SK-N-SH (cell line): Measurements from ENCODE around the gene TAF13. TPM values are rescaled to one million over a fixed set of nuclear protein-coding genes. Genes with fewer than 3 reads are reported as not detected.

Source experiments
- CTCF ChIA-PET: fragments of 300-600, 350-600 bp; formaldehyde crosslinking; extraction: SDS; loops from one replicate; lab custom pipeline; 2021; lab: Yijun Ruan, JAX
- POLR2A ChIA-PET: fragments of 350-600 bp; sonication (Branson Sonifier 250); formaldehyde crosslinking; extraction: SDS; loops from one replicate; lab custom pipeline; 2020; ENCODE audit warnings: antibody characterized with exemption, inconsistent platforms; lab: Yijun Ruan, JAX
- DNase-seq: peaks from one replicate; pipeline ENCODE4 v3.0.0; 2012
- H2AFZ ChIP-seq: fragments of 200-600 bp; sonication (generic); 2 replicates; pipeline ENCODE4 v1.8.1; 2016; ENCODE audit warnings: antibody characterized with exemption, mild to moderate bottlenecking, low read depth
- H3F3A ChIP-seq: fragments of 200-600 bp; sonication (generic); replicated peaks from 2 replicates; pipeline ENCODE3; 2016; ENCODE audit warnings: antibody characterized with exemption, mild to moderate bottlenecking; ENCODE audit not compliant: insufficient read depth
- H3K27ac ChIP-seq, 2 experiments: fragments of 200-500 bp in 1 of 2; fragments of 200-600 bp in 1 of 2; sonication (Bioruptor generic) in 1 of 2; sonication (generic), shearing (Covaris generic) in 1 of 2; 2 replicates each; pipeline versions ENCODE4 v1.5.1 to v1.6.1; 2014 to 2016; ENCODE audit warnings: low read depth in 2 of 2, inconsistent platforms in 1 of 2, low read length in 1 of 2, mild to moderate bottlenecking in 1 of 2, mixed read lengths in 1 of 2
- H3K27me3 ChIP-seq: fragments of 200-600 bp; sonication (generic), shearing (Covaris generic); 2 replicates; pipeline ENCODE4 v1.6.1; 2016; ENCODE audit warnings: mixed run types; ENCODE audit not compliant: insufficient read depth
- H3K36me3 ChIP-seq, 2 experiments: fragments of 200-500 bp in 1 of 2; fragments of 200-600 bp in 1 of 2; sonication (Bioruptor generic) in 1 of 2; sonication (generic) in 1 of 2; replicated peaks in 1 of 2; 2 replicates each; pipeline versions ENCODE3 to v1.5.1; 2014 to 2016; ENCODE audit warnings: low read length in 1 of 2, mild to moderate bottlenecking in 1 of 2; ENCODE audit not compliant: insufficient read depth in 2 of 2, control insufficient read depth in 1 of 2
- H3K4me1 ChIP-seq, 2 experiments: fragments of 200-500 bp in 1 of 2; fragments of 200-600 bp in 1 of 2; sonication (Bioruptor generic) in 1 of 2; sonication (generic), shearing (Covaris generic) in 1 of 2; 2 replicates each; pipeline versions ENCODE4 v1.5.1 to v1.6.1; 2014 to 2016; ENCODE audit warnings: low read depth in 1 of 2, low read length in 1 of 2, mixed run types in 1 of 2; ENCODE audit not compliant: insufficient read depth in 2 of 2, control insufficient read depth in 1 of 2
- H3K4me2 ChIP-seq: fragments of 200-600 bp; sonication (generic), shearing (Covaris generic); 2 replicates; pipeline ENCODE4 v1.6.1; 2017; ENCODE audit warnings: mixed run types
- H3K4me3 ChIP-seq, 2 experiments: fragments of 200-500 bp in 1 of 2; fragments of 200-600 bp in 1 of 2; sonication (Bioruptor generic) in 1 of 2; sonication (generic), shearing (Covaris generic) in 1 of 2; 2 replicates each; pipeline versions ENCODE4 v1.5.1 to v1.8.1; 2014 to 2016; ENCODE audit warnings: low read depth in 2 of 2, inconsistent platforms in 1 of 2, low read length in 1 of 2, mild to moderate bottlenecking in 1 of 2, mixed read lengths in 1 of 2, moderate library complexity in 1 of 2
- H3K79me2 ChIP-seq: fragments of 200-600 bp; sonication (generic); 2 replicates; pipeline ENCODE4 v1.8.1; 2017; ENCODE audit warnings: mild to moderate bottlenecking; ENCODE audit not compliant: insufficient read depth
- H3K9ac ChIP-seq: fragments of 200-600 bp; sonication (generic); 2 replicates; pipeline ENCODE4 v1.6.1; 2017; ENCODE audit warnings: mixed run types
- H3K9me2 ChIP-seq: fragments of 200-600 bp; sonication (generic); 2 replicates; pipeline ENCODE4 v1.6.1; 2017; ENCODE audit warnings: mixed run types
- H3K9me3 ChIP-seq: fragments of 200-600 bp; sonication (generic); 2 replicates; pipeline ENCODE4 v1.6.1; 2017; ENCODE audit warnings: mixed run types, mild to moderate bottlenecking, moderate library complexity
- H4K20me1 ChIP-seq: fragments of 200-600 bp; sonication (generic); 2 replicates; pipeline ENCODE4 v1.6.1; 2017; ENCODE audit warnings: mild to moderate bottlenecking, mixed run types; ENCODE audit not compliant: insufficient read depth
- CHD2 ChIP-seq: fragments of 150-350 bp; IDR thresholded peaks from 2 replicates; pipeline ENCODE4 v1.6.1; 2018; ENCODE audit warnings: low read length; ENCODE audit not compliant: partially characterized antibody
- ELF1 ChIP-seq: IDR thresholded peaks from 2 replicates; pipeline ENCODE4 v1.4.0; 2012
- EP300 ChIP-seq, 2 experiments: IDR thresholded peaks; 2 replicates each; pipeline versions ENCODE4 v1.4.0 to v1.6.1; 2012; ENCODE audit warnings: borderline replicate concordance in 1 of 2, low read depth in 1 of 2, low read length in 1 of 2
- EZH2phosphoT487 ChIP-seq: fragments of 200-600 bp; sonication (generic); IDR thresholded peaks from 2 replicates; pipeline ENCODE4 v1.6.1; 2017; ENCODE audit warnings: low read depth, mixed run types, mild to moderate bottlenecking, antibody characterized with exemption, moderate library complexity, borderline replicate concordance
- FOXJ3 ChIP-seq: sonication (generic); formaldehyde crosslinking; IDR thresholded peaks from 2 replicates; pipeline ENCODE4 v1.5.1; 2020; ENCODE audit warnings: mild to moderate bottlenecking, missing genetic modification reagents
- FOXM1 ChIP-seq: IDR thresholded peaks from 2 replicates; pipeline ENCODE4 v1.4.0; 2012; ENCODE audit warnings: low read depth, mild to moderate bottlenecking
- GATA2 ChIP-seq: sonication (generic); formaldehyde crosslinking; IDR thresholded peaks from 2 replicates; pipeline ENCODE4 v1.5.0; 2020; ENCODE audit warnings: mild to moderate bottlenecking, missing genetic modification reagents
- JUND ChIP-seq: IDR thresholded peaks from 2 replicates; pipeline ENCODE4 v1.4.0; 2012
- MAX ChIP-seq: IDR thresholded peaks from 2 replicates; pipeline ENCODE4 v1.4.0; 2012; ENCODE audit warnings: low read depth
- NRF1 ChIP-seq: IDR thresholded peaks from 2 replicates; pipeline ENCODE4 v1.6.1; 2012; ENCODE audit warnings: low read depth, mild to moderate bottlenecking, low read length
- PBX3 ChIP-seq: IDR thresholded peaks from 2 replicates; pipeline ENCODE4; 2012
- RAD21 ChIP-seq: IDR thresholded peaks from 2 replicates; pipeline ENCODE4 v1.6.1; 2012; ENCODE audit warnings: mild to moderate bottlenecking, low read length
- RXRA ChIP-seq: IDR thresholded peaks from 2 replicates; pipeline ENCODE4 v1.4.0; 2012; ENCODE audit warnings: low read depth, mild to moderate bottlenecking, borderline replicate concordance
- SIN3A ChIP-seq: IDR thresholded peaks from 2 replicates; pipeline ENCODE4 v1.6.1; 2012; ENCODE audit warnings: low read depth, mild to moderate bottlenecking, low read length, moderate library complexity, borderline replicate concordance
- SMC3 ChIP-seq: IDR thresholded peaks from 2 replicates; pipeline ENCODE4 v1.6.1; 2012; ENCODE audit warnings: low read depth, low read length, improper control_type of control experiment
- TCF12 ChIP-seq: IDR thresholded peaks from 2 replicates; pipeline ENCODE4 v1.4.0; 2012
- WGBS: methylation state at CpG from one replicate; pipeline ENCODE4 v1.1.6; 2017; ENCODE audit warnings: low lambda C conversion rate; 5-methylcytosine and 5-hydroxymethylcytosine counted together
- polyA plus RNA-seq, 3 experiments: library from polyadenylated mRNA; depleted of rRNA; stranded (reverse); fragments of >200 nt; gene quantifications; 2 replicates each; pipeline ENCODE4 v1.2.3, GENCODE V29; 2012
- TF ChIP-seq, protein P1 (sequence below): IDR thresholded peaks from 2 replicates; pipeline ENCODE4 v1.4.0; 2012; ENCODE audit warnings: low read depth, borderline replicate concordance

The TAF13 gene
- polyA plus RNA-seq, 1 of the 3 experiments (the other 2 are of a cell fraction) = 16.0 TPM

DNA sequence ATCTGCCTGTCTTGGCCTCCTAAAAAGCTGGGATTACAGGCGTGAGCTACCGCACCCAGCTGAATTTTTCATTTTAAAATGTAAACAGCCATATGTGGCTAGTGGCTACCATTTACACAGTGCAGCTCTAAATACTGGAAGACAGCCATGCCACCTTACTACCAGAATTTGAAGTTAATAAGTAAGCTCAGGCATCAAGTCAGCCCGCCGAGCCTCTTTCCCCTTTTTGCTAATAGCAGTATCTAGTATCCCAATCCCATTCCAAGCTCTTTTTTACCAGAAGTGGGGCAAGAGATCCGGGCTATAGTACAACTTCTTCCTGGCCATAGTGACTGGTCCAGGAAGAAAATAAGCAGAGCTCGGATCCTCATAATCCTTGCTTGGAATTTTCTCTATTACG, 15.1 kb downstream of the TAF13 start:
- POLR2A ChIA-PET = interaction anchor here (1.4 to 2.1 kb wide), 2 partner anchors 14 to 15 kb away, joined by 3 to 7 read pairs; partner anchors contain the start of gene TAF13
- no peak overlapping the region for H3K27ac ChIP-seq
- H3K79me2 ChIP-seq = peaks cover 19% of the 10 kb centered on the region; the same call in 1 of the 2 replicates
- peaks cover 15 to 33% of the 10 kb centered on the region in 2 experiments for H3K36me3 ChIP-seq
- H3K9me3 ChIP-seq = no peaks in the 10 kb centered on the region
- no peak overlapping the region for H3K4me2 ChIP-seq
- H3K27me3 ChIP-seq = no peaks in the 10 kb centered on the region
- no peak overlapping the region for H2AFZ ChIP-seq
- no peak overlapping the region for H3K9ac ChIP-seq
- no peaks in the 10 kb centered on the region for H3K4me1 ChIP-seq
- H3K4me3 ChIP-seq = no peak overlapping the region
- 92% methylated on average over 7 of the region's 7 CpGs for WGBS
- TF ChIP-seq NRF1 (no peak), GATA2 (CRISPR knock-in tag) (no peak), FOXJ3 (CRISPR knock-in tag) (no peak), FOXM1 (no peak), SIN3A (no peak), MAX (no peak), EZH2phosphoT487 (no peak), ELF1 (no peak), TCF12 (no peak), CHD2 (no peak), RAD21 (no peak), PBX3 (no peak), EP300 (IDR thresholded peaks at IDR 0.05; ENCODE audit: borderline replicate concordance in 1 of 2, low read depth in 1 of 2, low read length in 1 of 2) (no peak), JUND (no peak), SMC3 (no peak)
- TF ChIP-seq, protein P1, sequence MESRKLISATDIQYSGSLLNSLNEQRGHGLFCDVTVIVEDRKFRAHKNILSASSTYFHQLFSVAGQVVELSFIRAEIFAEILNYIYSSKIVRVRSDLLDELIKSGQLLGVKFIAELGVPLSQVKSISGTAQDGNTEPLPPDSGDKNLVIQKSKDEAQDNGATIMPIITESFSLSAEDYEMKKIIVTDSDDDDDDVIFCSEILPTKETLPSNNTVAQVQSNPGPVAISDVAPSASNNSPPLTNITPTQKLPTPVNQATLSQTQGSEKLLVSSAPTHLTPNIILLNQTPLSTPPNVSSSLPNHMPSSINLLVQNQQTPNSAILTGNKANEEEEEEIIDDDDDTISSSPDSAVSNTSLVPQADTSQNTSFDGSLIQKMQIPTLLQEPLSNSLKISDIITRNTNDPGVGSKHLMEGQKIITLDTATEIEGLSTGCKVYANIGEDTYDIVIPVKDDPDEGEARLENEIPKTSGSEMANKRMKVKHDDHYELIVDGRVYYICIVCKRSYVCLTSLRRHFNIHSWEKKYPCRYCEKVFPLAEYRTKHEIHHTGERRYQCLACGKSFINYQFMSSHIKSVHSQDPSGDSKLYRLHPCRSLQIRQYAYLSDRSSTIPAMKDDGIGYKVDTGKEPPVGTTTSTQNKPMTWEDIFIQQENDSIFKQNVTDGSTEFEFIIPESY = no peak
- TF ChIP-seq, all 33 proteins: peak for 0
- CTCF ChIA-PET = interaction anchor here (0.6 to 1.3 kb wide), 2 partner anchors 9 to 52 kb away, joined by 3 read pairs; a partner anchor contains a TSS
- Histone ChIP-seq H3K9me2 (no peaks in the 10 kb centered on the region), H4K20me1 (peaks cover under 1% of the 10 kb centered on the region; the same call in 1 of the 2 replicates), H3F3A (peaks cover 11% of the 10 kb centered on the region)
- DNase-seq = no peak

GRCh38 chr1:109059026-109059425, 16.8 kb downstream of the TAF13 start:
- Histone ChIP-seq H3K4me2 (no peak overlapping the region), H3K79me2 (peaks cover 7% of the 10 kb centered on the region; the same call in 1 of the 2 replicates), H3K27ac (no peak overlapping the region), H2AFZ (no peak overlapping the region), H3K36me3 (peaks cover 5 to 20% of the 10 kb centered on the region in 2 experiments), H4K20me1 (no peaks in the 10 kb centered on the region), H3K4me3 (no peak overlapping the region), H3K4me1 (no peaks in the 10 kb centered on the region), H3K9me3 (no peaks in the 10 kb centered on the region), H3K9me2 (no peaks in the 10 kb centered on the region), H3F3A (no peaks in the 10 kb centered on the region), H3K9ac (no peak overlapping the region)
- CTCF ChIA-PET = interaction anchor here (2.0 kb wide), 1 partner anchor 31 kb away, joined by 5 read pairs; no protein-coding TSS in a partner anchor
- no peak for DNase-seq
- POLR2A ChIA-PET = no interaction called here
- no peak for TF ChIP-seq FOXM1
- TF ChIP-seq SMC3 = no peak
- no peak for TF ChIP-seq GATA2 (CRISPR knock-in tag)
- no peak for TF ChIP-seq RXRA
- TF ChIP-seq, all 33 proteins: peak for 0
- H3K27me3 ChIP-seq = no peaks in the 10 kb centered on the region
